CD4-positive, alpha-beta T cell (primary cell): Measurements from ENCODE around the gene MICAL2. TPM values are rescaled to one million over a fixed set of nuclear protein-coding genes. Genes with fewer than 3 reads are reported as not detected.

ENCODE experiments used
- ATAC-seq: fragments of 200-7000 bp; cut with Tn5 transposase; one replicate; pipeline ENCODE4 v1.10.0; 2022; ENCODE audit warnings: mild to moderate bottlenecking; ENCODE audit not compliant: poor library complexity
- CTCF ChIA-PET: fragments of 350-600 bp; sonication (Branson Sonifier 250); formaldehyde crosslinking; loops from one replicate; lab custom pipeline; 2021; ENCODE audit warnings: antibody characterized with exemption, inconsistent platforms; lab: Charles Lee
- POLR2A ChIA-PET: fragments of 350-600 bp; sonication (Branson Sonifier 250); formaldehyde crosslinking; loops from one replicate; lab custom pipeline; 2021; ENCODE audit warnings: antibody characterized with exemption, inconsistent platforms; lab: Charles Lee
- DNase-seq, 14 experiments: peaks; one replicate each; pipeline ENCODE4 v3.0.0-alpha.2; 2013 to 2020; ENCODE audit warnings: mixed read lengths in 2 of 14
- H3K27ac ChIP-seq, 2 donors: one replicate each; pipeline versions ENCODE4 v1.5.1 to v1.7.0; 2013; ENCODE audit warnings: low read length in 2 of 2, low read depth in 1 of 2, mild to moderate bottlenecking in 1 of 2
- H3K27me3 ChIP-seq, 2 experiments: 1 replicate in 1 of 2; 2 replicates in 1 of 2; pipeline versions ENCODE4 v1.6.1 to v1.7.0; 2013; ENCODE audit warnings: low read length in 2 of 2, control low read depth in 1 of 2, mild to moderate bottlenecking in 1 of 2, moderate library complexity in 1 of 2; ENCODE audit not compliant: insufficient read depth in 2 of 2, control insufficient read depth in 1 of 2
- H3K36me3 ChIP-seq: one replicate; pipeline ENCODE4 v1.6.1; 2013; ENCODE audit warnings: low read length, control low read depth; ENCODE audit not compliant: insufficient read depth
- H3K4me1 ChIP-seq: one replicate; pipeline ENCODE4 v1.6.1; 2013; ENCODE audit warnings: low read length, control low read depth; ENCODE audit not compliant: insufficient read depth
- H3K4me3 ChIP-seq: one replicate; pipeline ENCODE4 v1.5.1; 2013; ENCODE audit warnings: mild to moderate bottlenecking, low read length, moderate library complexity
- H3K9me3 ChIP-seq, 2 experiments: 1 replicate in 1 of 2; 2 replicates in 1 of 2; pipeline versions ENCODE4 v1.6.1 to v1.7.0; 2013; ENCODE audit warnings: low read length in 2 of 2, mild to moderate bottlenecking in 2 of 2, control low read depth in 1 of 2, moderate library complexity in 1 of 2; ENCODE audit not compliant: control insufficient read depth in 1 of 2, insufficient read depth in 1 of 2
- H3K27ac Mint-ChIP-seq: one replicate; pipeline ENCODE4 v1.8.0; 2020; ENCODE audit warnings: mixed read lengths
- H3K27me3 Mint-ChIP-seq: one replicate; pipeline ENCODE4 v1.8.0; 2021; ENCODE audit warnings: mixed read lengths
- H3K36me3 Mint-ChIP-seq: one replicate; pipeline ENCODE4 v1.8.0; 2021; ENCODE audit warnings: low read depth, mixed read lengths
- H3K4me1 Mint-ChIP-seq: one replicate; pipeline ENCODE4 v1.8.0; 2021; ENCODE audit warnings: low read depth, mixed read lengths
- H3K4me3 Mint-ChIP-seq: one replicate; pipeline ENCODE4 v1.8.0; 2020; ENCODE audit warnings: mild to moderate bottlenecking, mixed read lengths
- H3K9me3 Mint-ChIP-seq: one replicate; pipeline ENCODE4 v1.8.0; 2020; ENCODE audit warnings: mixed read lengths
- intact Hi-C, 2 experiments: fragments of 100-400 bp; cut with DNase I in 1 of 2; cut with micrococcal nuclease in 1 of 2; formaldehyde crosslinking; loops; one replicate each; pipeline versions ENCODE4 v1.15.1 to v1.9.0; 2023 to 2025; cut with DNase I, micrococcal nuclease
- total RNA-seq, 174 experiments: library from RNA in 2 of 174; stranded (reverse) in 2 of 174; gene quantifications; one replicate each; pipeline ENCODE4 v1.2.3 and lab custom pipeline; 2021 to 2026
- TF ChIP-seq, protein P1 (sequence below): fragments of 200-600 bp; IDR thresholded peaks from one replicate; pipeline ENCODE4 v1.8.0; 2022; ENCODE audit warnings: antibody characterized with exemption, mild to moderate bottlenecking

Gene MICAL2
- total RNA-seq, 2 experiments from 2014 or later: 12.8 to 14.1 TPM

DNA sequence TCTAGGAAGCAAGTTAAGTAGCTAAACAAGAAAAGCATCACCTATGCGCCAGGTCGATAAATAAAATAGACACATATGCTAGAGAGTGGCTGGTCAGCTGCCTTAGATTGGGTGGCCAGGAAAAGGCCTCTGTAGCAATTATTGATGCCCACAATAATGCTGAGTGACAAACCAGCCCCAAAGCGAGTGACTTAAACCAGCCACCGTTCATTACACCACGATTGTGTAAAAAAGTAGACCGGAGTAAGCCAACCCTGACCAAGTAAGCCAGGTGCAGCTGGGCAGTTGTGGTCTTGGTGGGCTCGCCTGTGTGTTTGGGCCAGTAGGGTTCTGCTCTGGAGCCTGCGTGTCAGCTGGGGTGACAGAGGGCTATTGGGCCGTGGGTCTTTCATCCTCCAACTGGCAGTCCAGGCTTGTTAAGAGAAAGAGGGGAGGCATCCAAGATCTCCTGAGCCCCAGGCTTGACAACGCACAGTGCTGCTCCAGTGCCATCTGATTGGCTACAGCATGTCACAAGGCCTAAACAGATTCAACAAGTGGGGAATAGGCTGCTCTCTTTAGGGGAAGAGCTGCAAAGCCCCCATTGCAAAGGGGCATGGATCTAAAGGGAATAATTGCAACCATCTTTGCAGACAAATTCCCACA is 166.6 kb downstream of the MICAL2 start:
- ChIA-PET CTCF (no interaction called here), POLR2A (no interaction called here)
- Mint-ChIP-seq H3K4me3 (no peak overlapping the region), H3K27me3 (no peaks in the 10 kb centered on the region), H3K27ac (no peak overlapping the region), H3K9me3 (no peaks in the 10 kb centered on the region), H3K4me1 (no peaks in the 10 kb centered on the region), H3K36me3 (no peaks in the 10 kb centered on the region)
- DNase-seq: no peak
- Histone ChIP-seq H3K36me3 (no peaks in the 10 kb centered on the region), H3K4me1 (no peaks in the 10 kb centered on the region), H3K27me3 (no peaks in the 10 kb centered on the region), H3K27ac (no peak overlapping the region), H3K9me3 (no peaks in the 10 kb centered on the region), H3K4me3 (no peak overlapping the region)
- intact Hi-C loops: no loop called here
- TF ChIP-seq, protein P1, sequence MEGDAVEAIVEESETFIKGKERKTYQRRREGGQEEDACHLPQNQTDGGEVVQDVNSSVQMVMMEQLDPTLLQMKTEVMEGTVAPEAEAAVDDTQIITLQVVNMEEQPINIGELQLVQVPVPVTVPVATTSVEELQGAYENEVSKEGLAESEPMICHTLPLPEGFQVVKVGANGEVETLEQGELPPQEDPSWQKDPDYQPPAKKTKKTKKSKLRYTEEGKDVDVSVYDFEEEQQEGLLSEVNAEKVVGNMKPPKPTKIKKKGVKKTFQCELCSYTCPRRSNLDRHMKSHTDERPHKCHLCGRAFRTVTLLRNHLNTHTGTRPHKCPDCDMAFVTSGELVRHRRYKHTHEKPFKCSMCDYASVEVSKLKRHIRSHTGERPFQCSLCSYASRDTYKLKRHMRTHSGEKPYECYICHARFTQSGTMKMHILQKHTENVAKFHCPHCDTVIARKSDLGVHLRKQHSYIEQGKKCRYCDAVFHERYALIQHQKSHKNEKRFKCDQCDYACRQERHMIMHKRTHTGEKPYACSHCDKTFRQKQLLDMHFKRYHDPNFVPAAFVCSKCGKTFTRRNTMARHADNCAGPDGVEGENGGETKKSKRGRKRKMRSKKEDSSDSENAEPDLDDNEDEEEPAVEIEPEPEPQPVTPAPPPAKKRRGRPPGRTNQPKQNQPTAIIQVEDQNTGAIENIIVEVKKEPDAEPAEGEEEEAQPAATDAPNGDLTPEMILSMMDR: no peak
- no peak for ATAC-seq

DNA sequence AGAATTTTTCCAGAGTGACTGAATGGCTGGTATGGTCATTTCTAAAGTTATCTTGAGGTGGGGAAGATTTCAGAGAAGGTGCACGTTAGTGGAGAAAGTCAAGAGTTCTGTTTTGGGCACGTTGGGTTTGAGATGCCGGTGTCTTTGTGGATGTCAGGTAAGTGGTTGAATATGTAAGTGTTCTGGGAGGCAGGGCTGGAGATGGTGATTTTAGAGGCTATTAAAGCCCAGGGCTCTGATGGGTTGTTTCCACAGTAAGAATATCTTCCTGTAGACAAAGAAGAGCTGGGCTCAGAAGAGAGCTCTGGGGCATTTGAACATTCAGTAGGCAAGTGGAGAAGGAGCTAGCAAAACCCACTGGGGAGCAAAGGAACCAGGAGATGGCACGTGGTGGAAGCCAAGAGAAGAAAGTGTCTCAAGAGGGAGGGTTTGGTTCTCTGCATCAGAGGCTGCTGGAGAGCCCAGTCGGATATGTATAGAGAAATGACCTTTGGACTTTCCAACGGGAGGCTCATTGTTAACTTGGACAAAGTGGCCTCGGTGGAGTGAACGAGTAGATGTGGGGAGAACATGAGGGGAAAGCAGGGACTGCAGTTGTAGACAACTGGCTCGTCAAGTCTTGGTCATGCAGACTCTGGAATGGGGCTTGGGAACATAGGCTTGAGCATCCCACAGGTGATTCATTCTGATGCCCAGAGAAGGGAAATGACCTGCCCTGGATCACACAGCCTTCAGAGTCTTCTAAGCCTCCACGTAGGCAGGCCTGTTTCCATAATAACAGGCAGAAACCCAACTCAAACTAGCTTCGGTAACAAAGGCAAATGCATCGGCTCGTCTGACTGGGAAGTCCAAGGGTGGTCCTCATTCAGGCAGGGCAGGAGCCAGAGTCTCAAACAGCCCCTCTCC is 168.6 kb downstream of the MICAL2 start:
- no peaks in the 10 kb centered on the region for H3K27me3 Mint-ChIP-seq
- POLR2A ChIA-PET: no interaction called here
- TF ChIP-seq, protein P1: no peak
- no peaks in the 10 kb centered on the region for H3K36me3 ChIP-seq
- no peaks in the 10 kb centered on the region for H3K4me1 Mint-ChIP-seq
- no peak overlapping the region for H3K4me3 ChIP-seq
- no peak overlapping the region for H3K27ac Mint-ChIP-seq
- intact Hi-C loops: loop anchor here in 1 of 2 experiments (2.0 kb wide), 2 partner anchors 38 to 478 kb away; no protein-coding TSS in a partner anchor
- no peaks in the 10 kb centered on the region for H3K27me3 ChIP-seq
- no peak overlapping the region for H3K27ac ChIP-seq
- H3K36me3 Mint-ChIP-seq: no peaks in the 10 kb centered on the region
- DNase-seq: no peak
- H3K4me3 Mint-ChIP-seq: no peak overlapping the region
- no peaks in the 10 kb centered on the region for H3K4me1 ChIP-seq
- H3K9me3 Mint-ChIP-seq: no peaks in the 10 kb centered on the region
- CTCF ChIA-PET: interaction anchor here (1.5 kb wide), 1 partner anchor 235 kb away, joined by 6 read pairs; no protein-coding TSS in a partner anchor
- ATAC-seq: no peak
- H3K9me3 ChIP-seq: no peaks in the 10 kb centered on the region

DNA sequence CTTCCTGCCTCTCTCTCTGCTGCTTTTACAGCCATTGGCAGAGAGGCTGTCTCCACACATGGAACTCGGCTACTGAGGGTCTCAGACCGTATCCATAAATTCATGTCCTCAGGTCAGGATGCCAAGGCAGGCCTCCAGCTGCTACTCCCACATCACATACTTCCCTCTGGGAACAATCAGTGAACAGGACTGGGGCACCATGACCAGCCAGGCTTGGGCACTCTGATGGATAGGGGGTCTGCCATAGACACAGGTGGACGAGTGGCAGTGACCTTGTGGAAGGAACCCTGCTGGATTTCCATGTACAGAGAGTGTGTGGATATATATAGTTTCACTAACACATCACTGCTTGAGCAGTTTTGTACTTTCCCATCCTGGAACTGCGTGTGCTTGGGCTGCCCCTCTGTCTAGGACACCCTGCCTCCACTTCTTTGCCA is 169.3 kb downstream of the MICAL2 start:
- H3K27ac ChIP-seq: no peak overlapping the region
- no peaks in the 10 kb centered on the region for H3K36me3 ChIP-seq
- no peaks in the 10 kb centered on the region for H3K36me3 Mint-ChIP-seq
- TF ChIP-seq, protein P1: no peak
- DNase-seq (no peak), ATAC-seq (no peak)
- H3K4me1 ChIP-seq: no peaks in the 10 kb centered on the region
- H3K9me3 Mint-ChIP-seq: no peaks in the 10 kb centered on the region
- CTCF ChIA-PET: no interaction called here
- H3K4me3 ChIP-seq: no peak overlapping the region
- no peak overlapping the region for H3K4me3 Mint-ChIP-seq
- intact Hi-C loops: loop anchor here (2.0 to 10.0 kb wide), 6 partner anchors 39 to 1345 kb away; no protein-coding TSS in a partner anchor
- H3K27me3 Mint-ChIP-seq: no peaks in the 10 kb centered on the region
- no peak overlapping the region for H3K27ac Mint-ChIP-seq
- no peaks in the 10 kb centered on the region for H3K9me3 ChIP-seq
- no peaks in the 10 kb centered on the region for H3K4me1 Mint-ChIP-seq
- POLR2A ChIA-PET: no interaction called here
- H3K27me3 ChIP-seq: no peaks in the 10 kb centered on the region
